Inflammatory macrophage (primary cell): ENCODE measurements around the gene CDH11.

Source experiments
- DNase-seq, 2 donors: peaks; one replicate each; pipeline ENCODE4 v3.0.0-alpha.2; 2020 to 2022

Gene CDH11

DNA sequence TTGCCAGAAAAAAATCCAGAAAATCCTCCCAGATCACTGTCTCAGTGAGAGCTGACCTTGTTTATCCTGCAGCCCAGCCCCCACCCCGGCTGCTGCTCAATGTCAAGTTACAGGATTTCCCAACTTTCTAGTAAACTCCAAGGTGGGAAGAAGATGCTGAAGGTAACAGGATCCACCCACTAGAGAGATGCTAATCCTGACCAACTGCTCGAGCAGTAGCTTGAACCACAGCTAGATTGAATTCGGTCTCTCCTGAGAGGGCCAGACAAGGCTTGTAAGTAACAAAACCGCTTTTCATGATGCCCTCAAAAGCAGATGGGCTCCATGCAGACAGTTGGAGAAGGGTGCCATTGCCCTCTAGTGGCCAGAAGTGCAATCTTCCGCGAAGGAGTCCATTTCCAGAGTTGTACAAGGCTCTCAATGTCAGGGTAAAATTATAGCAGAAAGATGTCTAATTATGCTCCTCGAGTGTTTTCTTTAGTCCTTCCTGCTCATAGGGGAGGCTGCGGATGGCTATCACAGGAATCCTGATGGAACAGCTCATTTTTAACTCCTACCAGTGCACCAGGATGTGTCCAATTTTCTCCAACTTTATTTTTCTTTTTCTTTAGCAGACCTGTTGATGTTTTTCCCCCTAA, 3.9 kb downstream of the CDH11 start:
- peak; percentile 34 to 40 for DNase-seq

- no peak for DNase-seq
Measured at GRCh38 chr16:65116818-65117430, 4.9 kb downstream of the CDH11 start.

DNA sequence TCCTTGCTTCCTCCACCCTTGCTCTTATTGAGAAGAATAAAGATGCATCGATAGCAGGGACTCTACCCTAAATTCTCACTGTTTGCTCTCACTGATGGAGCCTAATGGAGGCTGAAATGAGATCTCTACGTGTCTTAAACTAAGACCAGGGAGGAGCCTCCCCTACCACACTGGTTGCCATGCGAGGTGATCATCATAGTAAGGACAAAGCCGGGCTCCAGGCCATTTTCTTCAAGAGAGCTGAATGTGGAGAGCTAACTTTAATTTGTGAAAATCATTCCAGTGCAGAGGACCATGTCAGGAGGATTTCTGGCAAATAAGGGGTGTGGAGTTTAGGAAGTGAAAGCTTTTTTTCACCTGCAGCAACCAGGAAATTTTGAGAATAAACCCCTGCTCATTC, 5.6 kb downstream of the CDH11 start:
- no peak for DNase-seq

- no peak for DNase-seq
Measured at GRCh38 chr16:65114527-65114926, 7.3 kb downstream of the CDH11 start.

DNA sequence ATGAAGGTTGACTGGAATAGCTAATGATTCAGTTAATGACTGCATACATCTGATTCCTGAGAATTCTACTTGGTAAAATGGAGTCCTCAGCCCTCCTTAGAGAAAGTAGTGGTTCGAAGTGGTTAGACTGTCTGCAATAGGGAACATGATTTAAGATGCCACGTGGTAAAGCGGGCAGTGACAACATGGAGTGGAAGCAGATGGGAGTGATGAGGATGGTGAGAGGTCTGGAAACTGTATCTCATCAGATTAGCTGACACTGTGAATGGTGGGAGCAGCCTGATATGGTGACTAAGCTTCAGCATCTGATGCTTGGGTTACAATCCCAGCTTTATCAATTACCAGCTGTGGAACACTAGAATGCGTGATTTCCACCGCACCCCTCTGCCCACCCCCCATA, 8.4 kb downstream of the CDH11 start:
- DNase-seq = no peak

GRCh38 chr16:65111306-65111705, 10.6 kb downstream of the CDH11 start:
- DNase-seq = no peak

DNA sequence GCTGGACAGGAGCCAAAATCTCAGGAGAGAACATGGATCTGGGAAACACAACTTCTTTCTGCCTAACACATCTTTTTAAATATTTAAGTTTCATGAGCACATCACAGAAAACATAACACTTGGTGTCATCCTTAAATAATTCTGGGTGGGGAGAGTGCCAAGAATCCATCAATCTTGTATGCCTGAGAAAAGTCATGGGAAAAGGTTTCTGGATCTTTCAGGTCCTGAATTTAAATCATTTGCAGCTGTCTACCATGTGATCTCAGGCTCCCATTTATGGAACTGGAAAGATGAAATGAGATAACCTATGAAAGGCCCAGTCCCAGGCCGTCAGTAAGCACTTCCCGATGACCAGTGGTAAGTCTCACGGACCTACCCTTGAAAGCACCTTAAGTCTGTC, 15.1 kb downstream of the CDH11 start:
- no peak for DNase-seq

- no peak for DNase-seq
Measured at GRCh38 chr16:65105171-65105570, 16.7 kb downstream of the CDH11 start.

GRCh38 chr16:65104471-65104870, 17.4 kb downstream of the CDH11 start:
- DNase-seq = no peak

GRCh38 chr16:65102326-65102725, 19.5 kb downstream of the CDH11 start:
- no peak for DNase-seq

DNA sequence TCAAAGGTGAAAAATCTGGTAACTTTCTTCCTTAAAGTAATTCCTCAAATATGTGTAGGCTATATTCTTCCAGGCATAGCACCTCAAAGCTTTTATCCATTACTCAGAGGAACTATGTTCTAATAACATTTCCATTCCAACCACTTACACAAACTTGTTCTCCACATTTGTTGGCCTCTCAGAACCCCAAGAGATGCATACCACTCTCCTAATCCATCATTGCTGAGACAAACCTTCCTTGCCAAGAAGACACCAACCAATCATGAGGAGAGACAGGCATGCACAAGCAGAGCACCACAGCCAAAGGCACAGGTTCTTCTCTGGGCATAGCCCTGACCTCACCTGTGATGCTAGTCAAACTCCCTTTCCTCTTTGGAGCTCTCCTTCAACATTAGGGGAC, 20.9 kb downstream of the CDH11 start:
- DNase-seq = no peak

DNA sequence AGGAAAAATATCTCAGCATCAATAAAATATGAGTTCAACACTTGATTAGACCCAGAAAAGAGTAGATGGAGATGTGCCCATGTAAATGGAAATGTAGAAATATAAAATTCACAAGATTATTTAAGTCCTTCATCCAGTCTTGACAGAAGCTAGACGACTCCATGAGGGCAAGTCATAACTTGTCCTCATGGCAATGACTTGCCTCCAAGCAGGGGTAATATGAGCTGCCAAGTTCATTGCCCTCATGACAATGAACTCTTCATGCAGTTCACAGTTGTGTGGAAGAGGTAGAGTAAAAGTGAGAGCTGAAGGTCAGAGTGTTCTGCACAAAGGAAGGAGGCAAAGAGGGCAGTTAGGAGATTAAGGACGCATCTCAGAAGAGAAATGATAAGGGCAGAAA, 22.3 kb downstream of the CDH11 start:
- no peak for DNase-seq

- DNase-seq = no peak
Measured at GRCh38 chr16:65098916-65099315, 22.9 kb downstream of the CDH11 start.

DNA sequence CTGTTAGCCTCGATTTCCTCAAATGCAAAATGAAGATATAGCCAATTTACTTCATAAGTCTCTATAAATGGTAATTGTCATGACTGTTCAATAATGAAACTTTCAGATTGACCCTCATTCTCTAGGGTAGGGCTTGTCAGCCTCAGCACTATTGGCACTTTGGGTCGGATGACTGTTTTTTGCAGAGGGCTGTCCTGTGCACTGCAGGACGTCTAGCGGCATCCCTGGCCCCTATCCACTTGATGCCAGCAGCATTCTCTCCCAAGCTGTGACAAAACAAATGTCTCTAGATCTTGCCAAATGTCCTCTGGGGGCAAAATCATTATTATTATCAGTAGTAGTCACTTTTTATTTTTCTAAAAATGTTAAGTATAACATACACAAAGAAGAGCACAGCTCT, 24.6 kb downstream of the CDH11 start:
- DNase-seq = no peak

GRCh38 chr16:65095906-65096305, 26.0 kb downstream of the CDH11 start:
- DNase-seq = no peak

DNA sequence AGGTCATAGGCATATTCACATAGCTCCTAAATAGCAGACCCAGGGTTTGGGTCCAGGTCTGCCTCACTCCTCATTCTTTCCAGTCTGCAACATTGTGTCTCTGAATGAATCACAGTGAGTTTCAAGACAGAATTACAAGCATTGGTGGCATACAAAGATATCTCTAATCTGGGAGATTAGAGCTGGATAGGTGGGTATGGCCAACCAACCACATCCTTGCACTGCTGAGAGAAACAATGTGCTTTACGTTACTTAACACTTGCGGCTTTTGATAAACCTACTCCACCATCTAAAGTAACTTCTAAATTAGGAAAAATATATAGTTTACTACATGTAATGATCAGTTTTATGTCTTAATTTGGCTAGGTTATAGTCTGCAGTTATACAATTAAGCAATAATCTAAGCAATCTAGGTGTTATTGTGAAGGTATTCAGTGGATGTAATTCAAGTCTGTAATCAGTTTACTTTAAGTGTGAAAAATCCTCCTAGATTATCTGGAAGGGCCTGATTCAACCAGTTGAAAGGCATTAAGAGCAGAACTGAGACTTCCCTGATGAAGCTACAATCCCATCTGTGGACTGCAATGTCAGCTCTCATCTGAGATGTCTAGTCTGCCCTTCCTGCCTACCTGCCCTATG, 26.7 kb downstream of the CDH11 start:
- no peak for DNase-seq

- no peak for DNase-seq
Measured at GRCh38 chr16:65094009-65094408, 27.9 kb downstream of the CDH11 start.

DNA sequence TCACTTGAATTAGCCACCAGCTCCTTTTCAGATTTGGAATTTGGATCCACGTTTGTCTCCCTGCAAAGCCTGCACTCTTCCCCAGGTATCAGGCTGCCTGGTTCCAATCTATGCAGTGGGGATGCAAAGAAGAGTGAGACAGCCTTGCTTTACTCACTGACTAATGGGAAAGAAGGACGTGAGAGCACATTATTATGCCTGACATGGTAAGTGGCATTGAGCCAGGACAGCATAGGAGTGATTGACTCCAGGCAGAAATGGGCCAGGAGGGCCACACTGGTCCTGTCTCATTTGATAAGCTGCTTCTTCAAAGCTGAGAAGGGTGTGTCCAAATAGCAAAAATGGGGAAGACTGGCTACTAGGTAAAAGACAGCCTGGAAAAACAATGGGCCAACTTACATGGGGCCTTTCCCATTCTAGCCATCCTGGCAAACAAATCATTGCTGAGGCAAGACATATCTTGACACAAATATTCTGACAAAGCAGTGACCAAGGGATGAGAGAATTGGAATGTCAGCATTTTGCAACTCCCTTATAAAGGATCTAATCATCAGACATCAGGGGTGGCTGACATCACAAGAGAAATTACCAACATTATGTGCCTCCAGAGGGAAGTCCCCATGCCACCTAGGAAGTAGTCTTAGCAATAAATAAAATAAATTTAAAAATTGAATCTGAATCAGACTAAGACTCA, 38.6 kb downstream of the CDH11 start:
- DNase-seq = no peak

DNA sequence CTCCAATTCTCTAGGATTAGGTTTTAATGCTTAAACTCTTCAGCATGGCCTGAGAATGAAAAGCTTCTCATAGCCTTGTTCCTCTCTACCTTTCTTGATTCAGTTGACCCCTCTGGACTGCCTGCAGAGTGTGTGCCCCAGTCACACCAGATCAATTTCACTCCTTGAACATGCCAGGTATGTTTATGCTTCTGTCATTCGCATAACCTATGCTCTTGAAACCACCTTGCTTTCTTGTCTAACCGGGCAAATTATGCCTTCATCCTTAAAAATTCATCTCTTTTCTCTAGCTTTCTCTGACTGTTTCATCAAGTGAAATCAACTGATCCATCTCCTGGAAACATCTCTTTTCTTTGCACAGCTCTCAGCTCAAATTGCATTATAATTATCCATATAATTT, 42.3 kb downstream of the CDH11 start:
- DNase-seq = no peak

GRCh38 chr16:65077181-65077580, 44.7 kb downstream of the CDH11 start:
- no peak for DNase-seq

DNA sequence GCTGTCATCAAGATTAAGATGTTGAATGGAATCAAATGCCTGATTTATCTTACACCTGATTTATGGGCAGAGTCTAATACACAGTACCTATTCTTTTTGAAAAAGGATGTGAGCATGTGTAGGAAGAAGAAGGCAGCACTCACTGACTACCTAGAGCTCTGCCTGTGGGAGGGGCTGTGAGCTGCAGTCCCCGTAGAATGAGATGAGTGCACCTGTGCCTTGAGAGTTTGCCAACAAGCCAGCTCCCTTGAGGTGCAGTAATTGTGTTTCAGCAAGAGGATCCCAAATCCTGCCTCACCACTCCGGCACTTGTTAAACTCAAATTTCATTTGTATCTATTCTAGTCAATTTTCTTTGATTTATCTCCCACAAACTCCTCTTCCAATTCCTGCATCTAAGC, 46.0 kb downstream of the CDH11 start:
- no peak for DNase-seq

DNA sequence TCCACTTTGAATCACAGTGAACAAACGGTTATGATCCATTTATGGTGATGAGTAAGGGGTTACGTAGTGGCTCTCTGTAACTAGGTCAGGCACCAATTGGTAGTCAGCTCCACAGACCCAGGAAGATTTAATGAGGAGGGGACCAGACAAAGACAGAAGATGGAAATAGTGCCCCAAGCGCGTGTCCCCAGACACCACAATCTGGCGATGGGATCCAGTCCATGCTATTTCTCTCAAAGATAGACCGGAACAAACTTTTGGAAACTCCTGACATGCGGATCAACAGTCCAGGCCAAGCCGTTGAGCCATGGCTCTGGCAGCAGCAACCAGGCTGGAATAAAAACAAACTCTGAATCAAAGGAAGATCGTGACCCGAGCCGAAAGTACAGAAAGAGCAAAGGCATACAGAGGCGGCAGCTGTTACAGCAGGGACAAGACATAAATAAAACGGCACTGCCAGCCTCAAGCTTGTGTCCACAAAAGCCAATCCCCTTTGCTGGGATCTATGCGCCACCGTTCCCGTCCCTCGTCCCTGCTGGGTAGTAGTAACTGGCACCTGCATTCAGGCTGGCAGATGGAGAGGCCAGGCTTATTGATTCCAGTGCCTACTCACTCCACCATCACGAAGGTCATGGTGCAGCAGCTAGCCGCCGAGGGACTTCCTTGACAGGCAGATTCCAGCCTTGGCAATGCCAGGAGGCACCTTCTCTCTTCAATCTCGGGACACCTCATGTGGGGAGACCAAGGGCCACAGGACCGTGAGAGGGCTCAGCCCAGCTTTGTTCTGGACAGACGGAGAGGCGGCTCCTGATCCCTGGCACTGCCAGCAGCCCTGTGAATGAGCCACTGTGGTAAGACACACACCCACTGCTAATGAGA, 50.2 kb downstream of the CDH11 start:
- DNase-seq = no peak
